Ishikawa (cell line): ENCODE measurements around the gene CACNB4.

Source experiments
- CEBPB ChIP-seq: IDR thresholded peaks from 2 replicates; pipeline ENCODE4 v1.6.1; 2012
- CREB1 ChIP-seq: IDR thresholded peaks from 2 replicates; pipeline ENCODE4 v1.6.1; 2012; ENCODE audit warnings: low read depth
- EGR1 ChIP-seq: IDR thresholded peaks from 2 replicates; pipeline ENCODE4 v1.6.1; 2012
- EP300 ChIP-seq: IDR thresholded peaks from 2 replicates; pipeline ENCODE4 v1.6.1; 2012; ENCODE audit warnings: borderline replicate concordance
- FOXM1 ChIP-seq: IDR thresholded peaks from 2 replicates; pipeline ENCODE4 v1.6.1; 2012; ENCODE audit warnings: low read depth, borderline replicate concordance
- MAX ChIP-seq: IDR thresholded peaks from 2 replicates; pipeline ENCODE4 v1.6.1; 2012
- NFIC ChIP-seq: IDR thresholded peaks from 2 replicates; pipeline ENCODE4 v1.6.1; 2012
- RAD21 ChIP-seq: IDR thresholded peaks from 2 replicates; pipeline ENCODE4 v1.6.1; 2012; ENCODE audit warnings: low read depth
- REST ChIP-seq: IDR thresholded peaks from 2 replicates; pipeline ENCODE4 v1.6.1; 2012; ENCODE audit warnings: low read depth, mild to moderate bottlenecking
- TAF1 ChIP-seq: IDR thresholded peaks from 2 replicates; pipeline ENCODE4 v1.6.1; 2012; ENCODE audit warnings: low read depth, mild to moderate bottlenecking
- TCF12 ChIP-seq: IDR thresholded peaks from 2 replicates; pipeline ENCODE4 v1.6.1; 2012; ENCODE audit warnings: low read depth
- TEAD4 ChIP-seq: IDR thresholded peaks from 2 replicates; pipeline ENCODE4 v1.6.1; 2012
- USF1 ChIP-seq: IDR thresholded peaks from 2 replicates; pipeline ENCODE4 v1.6.1; 2012
- YY1 ChIP-seq: IDR thresholded peaks from 2 replicates; pipeline ENCODE4 v1.6.1; 2012; ENCODE audit warnings: low read depth
- ZBTB7A ChIP-seq: IDR thresholded peaks from 2 replicates; pipeline ENCODE4 v1.6.1; 2012; ENCODE audit warnings: low read depth

The CACNB4 gene

GRCh38 chr2:152071092-152071491 lies 27.8 kb downstream of the CACNB4 start:
- TF ChIP-seq EGR1: no peak
- TF ChIP-seq TEAD4: no peak
- TF ChIP-seq FOXM1: no peak
- TF ChIP-seq CEBPB: no peak
- no peak for TF ChIP-seq RAD21
- no peak for TF ChIP-seq NFIC
- no peak for TF ChIP-seq USF1
- no peak for TF ChIP-seq ZBTB7A
- TF ChIP-seq REST: no peak

GRCh38 chr2:152068226-152068625 lies 30.6 kb downstream of the CACNB4 start:
- TF ChIP-seq YY1 (no peak), ZBTB7A (no peak), CREB1 (no peak), MAX (no peak), EP300 (no peak), RAD21 (no peak), EGR1 (no peak)

- TF ChIP-seq CREB1 (no peak), MAX (no peak), YY1 (no peak), EP300 (no peak), ZBTB7A (no peak), NFIC (no peak), CEBPB (no peak), FOXM1 (no peak), USF1 (no peak), RAD21 (no peak), TCF12 (no peak), EGR1 (no peak), TAF1 (no peak), REST (no peak), TEAD4 (no peak)
Measured at GRCh38 chr2:152067823-152068222, 31.0 kb downstream of the CACNB4 start.

- TF ChIP-seq ZBTB7A (no peak), REST (no peak), TCF12 (no peak), RAD21 (no peak), TEAD4 (no peak), MAX (no peak), CREB1 (no peak), CEBPB (no peak), FOXM1 (no peak), YY1 (no peak), USF1 (no peak), TAF1 (no peak)
Measured at GRCh38 chr2:152065945-152066344, 32.9 kb downstream of the CACNB4 start.
